Stimulated activated CD8-positive, alpha-beta memory T cell treated with anti-CD3 and anti-CD28 coated beads, Interleukin-2, amount 100 ng/mL, for 48 hours (primary cell): ENCODE results near the gene HGFAC.

ENCODE experiments used
- DNase-seq, 2 donors: peaks; one replicate each; pipeline ENCODE4 v3.0.0-alpha.2; 2020; ENCODE audit warnings: low read depth in 2 of 2

Gene HGFAC

DNA sequence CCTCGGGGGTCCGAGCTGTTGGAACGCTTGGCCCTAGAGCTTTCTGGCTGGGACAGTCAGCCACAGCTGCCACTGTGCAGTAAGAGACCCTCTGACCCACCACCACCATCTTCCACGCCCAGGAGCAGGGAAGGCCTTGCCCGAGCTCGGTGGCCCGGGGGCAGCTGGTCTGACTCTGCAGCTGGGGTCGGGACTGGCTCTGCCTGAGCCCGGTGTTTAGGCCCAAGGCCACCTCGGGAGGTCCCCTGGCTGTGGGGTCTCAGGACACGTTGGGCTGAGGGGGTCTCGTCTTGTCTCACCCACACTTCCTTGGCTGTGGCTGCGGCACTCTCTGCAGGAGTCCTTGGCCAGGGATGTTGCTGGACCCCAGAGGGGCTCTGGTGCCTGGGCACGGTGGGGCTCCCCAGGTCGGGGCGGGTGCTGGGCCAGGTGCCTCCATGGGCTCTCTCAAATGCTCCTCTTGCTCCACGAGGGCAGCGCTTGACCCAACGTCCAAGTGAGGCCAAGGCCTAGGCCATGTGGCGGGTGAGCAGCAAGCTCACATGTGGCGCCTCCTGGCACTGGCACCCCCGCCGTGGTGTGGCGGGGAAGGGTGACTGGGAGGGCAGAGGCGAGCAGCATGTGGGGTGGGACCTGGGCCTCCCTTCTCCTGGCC is 44.2 kb downstream of the HGFAC start:
- DNase-seq: no peak

DNA sequence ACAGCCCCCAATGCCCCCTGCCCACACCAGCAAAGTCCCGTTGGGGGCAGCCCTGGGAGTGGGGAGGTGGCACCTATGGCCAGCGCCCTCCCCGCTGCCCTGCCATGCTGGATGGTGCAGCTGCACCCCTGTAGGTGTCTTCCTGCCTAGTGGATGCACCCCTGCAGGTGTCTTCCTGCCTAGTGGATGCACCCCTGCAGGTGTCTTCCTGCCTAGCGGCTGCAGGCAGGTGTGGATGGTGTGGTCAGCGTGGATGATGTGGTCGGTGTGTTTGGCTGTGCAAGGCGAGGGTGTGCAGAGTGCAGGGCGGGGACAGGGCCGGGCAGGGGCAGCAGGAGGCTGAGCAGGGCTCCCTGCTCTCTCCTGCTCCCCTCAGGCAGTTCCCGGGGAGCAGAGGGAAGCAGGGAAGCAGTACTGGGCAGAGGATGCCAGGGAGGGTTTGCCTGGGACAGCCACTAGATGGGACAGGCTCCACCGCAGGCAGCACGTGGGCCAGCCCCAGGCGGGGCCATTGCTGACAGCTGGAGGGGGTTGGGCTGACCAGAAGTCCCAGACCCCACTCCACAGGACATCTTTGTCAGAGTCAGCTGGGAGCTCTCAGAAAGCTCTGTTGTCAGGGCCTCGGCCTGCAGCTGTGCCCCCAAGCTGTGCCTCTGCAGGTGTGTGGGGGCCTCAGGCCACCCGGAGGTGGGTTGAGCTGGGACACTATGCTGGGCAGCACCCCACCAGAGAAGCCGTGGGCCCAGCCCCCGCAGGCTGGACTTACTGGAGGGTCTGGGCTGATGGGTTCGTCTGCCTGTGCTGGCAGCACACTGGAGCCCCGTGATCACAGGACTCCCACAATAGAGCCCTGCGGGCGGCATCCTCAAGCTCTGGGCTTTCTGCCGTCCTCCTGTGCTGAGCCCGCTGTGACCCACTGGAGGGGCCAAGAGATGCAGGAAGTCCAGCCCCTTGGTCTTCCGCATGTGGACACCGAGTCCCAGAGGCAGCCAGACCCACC is 45.1 kb downstream of the HGFAC start:
- no peak for DNase-seq

DNA sequence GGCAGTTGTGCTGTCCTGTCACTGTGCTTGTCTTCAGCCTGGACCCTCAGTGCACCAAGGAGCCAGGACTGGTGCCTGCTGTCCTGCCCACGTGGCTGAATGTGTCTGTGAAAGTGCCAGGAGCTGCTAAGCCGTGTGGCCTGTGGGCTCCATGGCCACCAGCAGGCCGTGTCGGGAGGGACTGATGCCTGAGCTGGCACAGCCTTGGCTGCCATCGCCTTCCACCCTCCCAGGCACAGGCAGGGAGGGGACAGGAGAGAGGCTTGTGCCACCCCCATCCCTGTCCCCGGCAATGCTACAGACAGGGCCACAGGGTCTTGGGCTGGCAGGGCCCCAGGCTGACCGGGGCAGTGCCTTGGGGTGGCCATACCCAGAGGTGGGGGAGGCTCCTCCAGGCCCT is 46.1 kb downstream of the HGFAC start:
- DNase-seq: no peak

DNA sequence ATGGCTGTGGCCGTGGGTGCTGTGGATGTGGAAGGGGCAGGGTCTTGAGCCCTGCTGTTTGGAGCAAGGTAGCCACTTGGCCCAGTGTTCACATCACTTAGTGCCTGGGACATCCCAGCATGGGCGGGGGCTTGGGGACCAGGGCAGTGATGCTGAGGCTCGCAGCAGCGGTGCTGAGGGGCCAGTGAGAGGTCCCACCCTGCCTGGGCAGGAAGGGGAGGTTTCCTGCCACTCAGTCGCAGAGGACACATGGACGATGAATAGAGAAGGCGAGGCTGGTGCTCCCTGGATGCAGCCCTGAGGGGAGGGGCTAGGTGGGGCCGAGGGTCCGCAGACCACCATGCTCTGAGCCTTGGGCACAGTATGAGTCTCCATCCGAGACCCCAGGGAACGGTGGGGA is 47.1 kb downstream of the HGFAC start:
- DNase-seq: no peak

DNA sequence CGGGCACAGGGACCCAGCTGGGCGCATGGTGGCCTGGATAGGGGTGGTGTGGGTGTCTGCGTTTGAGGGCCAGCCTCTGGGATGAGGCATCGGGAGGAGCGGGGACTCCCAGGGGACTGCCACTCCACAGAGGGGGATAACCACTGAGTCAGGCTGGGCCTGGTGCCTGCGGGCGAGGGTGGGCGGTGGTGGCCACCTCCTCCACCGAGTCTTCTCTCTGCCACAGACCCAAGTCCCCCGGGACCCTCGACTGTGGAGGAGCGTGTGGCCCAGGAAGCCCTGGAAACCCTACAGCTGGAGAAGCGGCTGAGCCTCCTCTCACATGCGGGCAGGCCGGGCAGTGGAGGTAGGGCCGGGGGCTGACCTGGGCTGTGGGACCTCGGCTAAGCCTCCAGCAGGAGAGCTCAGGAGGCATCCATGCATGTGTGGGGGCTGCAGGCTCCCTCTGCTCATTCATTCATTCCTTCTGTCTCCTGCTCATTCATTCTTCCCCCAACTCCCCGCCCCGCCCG is 47.7 kb downstream of the HGFAC start:
- peak in 1 of 2 donors; percentile 20 for DNase-seq

DNA sequence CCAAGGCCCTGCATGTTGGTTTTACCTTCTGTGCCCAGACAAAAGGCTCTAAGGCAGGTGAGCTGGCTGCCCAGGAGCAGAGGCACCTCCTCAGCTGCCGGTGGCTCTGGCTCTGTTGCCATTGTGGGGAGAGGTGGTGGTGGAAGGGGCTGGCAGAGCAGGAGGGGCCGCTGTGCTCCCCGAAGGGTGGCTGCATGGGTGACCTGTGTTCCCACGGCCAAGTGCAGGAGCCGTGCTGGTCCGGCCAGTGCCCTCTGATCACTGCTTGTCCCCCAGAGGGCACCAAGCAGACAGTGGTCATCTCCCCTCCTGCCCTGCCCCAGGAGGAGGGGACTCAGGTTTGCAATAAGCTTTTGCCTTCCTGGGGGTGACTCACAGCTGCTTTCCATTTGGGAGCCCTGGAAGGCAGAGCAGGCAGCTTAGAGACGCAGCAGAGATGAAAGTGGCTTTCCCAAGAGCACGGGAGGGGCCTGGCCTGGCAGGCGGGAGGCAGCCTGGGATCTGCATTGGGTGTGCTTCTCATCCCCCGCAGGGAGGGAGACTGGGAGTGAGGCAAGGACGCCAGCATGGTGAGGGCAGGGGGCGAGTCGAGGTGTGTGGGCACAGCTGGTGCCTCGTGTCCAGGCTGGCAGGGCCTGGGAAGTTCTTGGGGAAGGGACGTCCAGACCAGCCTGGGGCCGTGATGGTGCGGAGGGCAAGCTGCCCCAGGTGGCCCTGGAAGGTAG is 50.1 kb downstream of the HGFAC start:
- DNase-seq: no peak

DNA sequence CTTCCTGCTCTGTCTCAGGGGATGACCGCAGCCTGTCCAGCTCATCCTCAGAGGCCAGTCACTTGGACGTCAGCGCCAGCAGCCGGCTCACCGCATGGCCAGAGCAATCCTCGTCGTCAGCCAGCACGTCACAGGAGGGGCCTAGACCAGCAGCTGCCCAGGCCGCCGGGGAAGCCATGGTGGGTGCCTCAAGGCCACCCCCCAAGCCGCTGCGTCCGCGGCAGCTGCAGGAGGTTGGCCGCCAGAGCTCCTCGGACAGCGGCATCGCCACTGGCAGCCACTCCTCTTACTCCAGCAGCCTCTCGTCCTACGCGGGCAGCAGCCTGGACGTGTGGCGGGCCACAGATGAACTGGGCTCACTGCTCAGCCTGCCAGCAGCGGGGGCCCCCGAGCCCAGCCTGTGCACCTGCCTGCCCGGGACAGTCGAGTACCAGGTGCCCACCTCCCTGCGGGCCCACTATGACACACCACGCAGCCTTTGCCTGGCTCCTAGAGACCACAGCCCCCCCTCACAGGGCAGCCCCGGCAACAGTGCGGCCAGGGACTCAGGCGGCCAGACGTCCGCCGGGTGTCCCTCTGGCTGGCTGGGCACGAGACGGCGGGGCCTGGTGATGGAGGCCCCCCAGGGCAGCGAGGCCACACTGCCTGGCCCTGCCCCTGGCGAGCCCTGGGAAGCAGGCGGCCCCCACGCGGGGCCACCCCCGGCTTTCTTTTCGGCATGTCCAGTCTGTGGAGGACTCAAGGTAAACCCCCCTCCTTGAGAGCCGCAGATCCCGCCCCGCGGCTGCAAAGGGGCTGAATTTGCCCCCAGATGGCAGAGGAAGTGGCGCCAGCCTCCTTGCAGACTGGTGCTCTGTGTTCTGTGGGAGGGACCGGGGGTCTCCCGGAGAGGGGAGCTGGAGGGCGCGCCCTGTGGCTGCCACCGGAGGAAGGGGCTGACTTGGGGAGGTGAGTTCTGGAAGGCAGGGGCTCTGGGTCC is 51.3 kb downstream of the HGFAC start:
- no peak for DNase-seq

DNA sequence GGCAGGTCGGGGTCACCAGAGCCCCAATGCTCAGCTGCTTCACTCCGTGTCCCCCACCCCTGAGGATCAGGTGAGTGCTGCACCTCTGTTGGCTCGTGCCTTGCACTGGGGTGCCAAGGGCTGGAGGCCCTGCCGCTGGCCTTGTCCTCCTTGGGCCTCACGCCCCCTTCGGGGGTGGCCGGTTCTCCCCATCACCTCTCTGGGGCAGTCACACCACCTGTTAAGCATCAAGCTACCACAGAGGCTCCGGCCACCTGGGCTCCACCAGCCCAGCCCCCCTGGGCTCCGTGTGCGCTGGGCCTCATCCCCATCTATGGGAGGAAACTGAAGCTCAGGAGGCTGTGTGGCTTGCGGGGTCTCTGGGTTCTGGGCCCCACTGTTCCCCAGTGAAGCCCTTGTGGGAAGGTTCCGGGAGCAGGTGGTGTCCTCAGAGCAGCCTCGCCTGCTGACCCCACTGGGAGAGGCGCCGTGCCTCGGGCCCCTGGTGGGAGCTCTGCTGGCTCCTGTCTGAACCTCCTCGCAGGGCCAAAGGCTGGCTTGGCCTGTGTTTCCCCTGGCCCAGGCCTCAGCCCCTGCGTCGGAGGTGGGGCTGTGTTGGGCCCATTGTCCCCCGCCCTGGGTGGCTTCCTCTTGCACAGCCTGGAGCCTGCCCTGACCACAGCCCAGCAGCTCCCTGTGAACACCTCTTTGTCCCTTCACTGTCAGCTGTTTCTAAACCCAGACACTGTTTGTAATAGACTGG is 52.1 kb downstream of the HGFAC start:
- no peak for DNase-seq

DNA sequence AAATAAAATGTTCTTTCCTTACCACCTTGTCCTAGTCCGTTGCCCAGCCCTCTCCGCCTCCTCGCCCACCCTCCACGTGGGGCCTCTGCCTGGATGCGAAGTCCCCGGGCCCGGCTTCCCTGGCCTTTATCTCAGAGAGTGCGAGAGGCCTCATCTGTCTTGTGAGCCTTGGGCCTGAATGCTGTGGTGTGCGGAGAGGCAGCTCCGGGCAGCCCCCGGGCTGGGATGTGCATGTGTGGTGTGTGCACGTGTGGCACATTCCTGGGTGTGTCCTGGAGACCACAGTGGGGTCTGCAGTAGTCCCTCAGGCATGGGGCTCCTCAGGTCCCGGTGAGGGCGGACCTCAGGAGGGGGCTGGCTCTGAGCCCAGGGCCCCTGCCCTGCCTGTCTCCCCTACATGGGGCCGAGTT is 52.7 kb downstream of the HGFAC start:
- DNase-seq: no peak

DNA sequence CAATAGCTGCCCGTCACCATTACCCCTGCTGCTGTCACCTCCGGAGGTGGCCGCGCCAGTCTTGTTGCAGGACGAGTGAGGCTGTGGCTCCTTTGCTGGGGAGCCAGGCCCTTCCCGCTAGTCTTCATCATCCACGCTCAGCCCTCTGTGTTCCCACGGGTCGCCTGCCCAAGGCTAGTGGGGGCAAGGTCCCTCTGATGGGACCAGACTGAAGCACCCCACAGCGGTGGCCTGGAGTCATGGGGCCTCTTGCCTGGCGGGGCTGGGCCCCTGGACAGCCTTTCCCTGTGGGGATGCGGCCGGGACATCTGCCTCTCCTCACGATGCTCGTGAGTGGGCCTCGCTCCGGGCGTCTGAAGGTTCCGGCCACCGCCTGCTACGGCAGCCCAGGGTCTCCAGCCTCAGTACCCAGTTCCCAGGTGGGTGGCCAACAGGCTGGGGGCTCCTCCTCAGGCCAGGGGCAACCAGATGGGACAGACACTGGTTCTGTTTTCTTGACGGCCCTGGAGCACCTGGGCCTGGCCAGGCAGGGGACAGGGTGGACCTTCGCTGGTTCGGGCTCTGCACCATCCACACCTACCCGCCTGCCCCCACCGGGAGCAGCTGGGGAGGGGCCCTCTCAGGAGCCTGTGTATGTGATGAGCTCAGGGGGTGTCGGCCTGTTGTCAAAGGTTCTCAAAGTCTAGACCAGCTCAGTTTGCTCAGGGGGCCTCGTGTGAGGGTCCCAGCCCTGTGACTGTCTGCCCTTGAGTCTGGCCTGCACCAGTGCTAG is 53.6 kb downstream of the HGFAC start:
- no peak for DNase-seq

DNA sequence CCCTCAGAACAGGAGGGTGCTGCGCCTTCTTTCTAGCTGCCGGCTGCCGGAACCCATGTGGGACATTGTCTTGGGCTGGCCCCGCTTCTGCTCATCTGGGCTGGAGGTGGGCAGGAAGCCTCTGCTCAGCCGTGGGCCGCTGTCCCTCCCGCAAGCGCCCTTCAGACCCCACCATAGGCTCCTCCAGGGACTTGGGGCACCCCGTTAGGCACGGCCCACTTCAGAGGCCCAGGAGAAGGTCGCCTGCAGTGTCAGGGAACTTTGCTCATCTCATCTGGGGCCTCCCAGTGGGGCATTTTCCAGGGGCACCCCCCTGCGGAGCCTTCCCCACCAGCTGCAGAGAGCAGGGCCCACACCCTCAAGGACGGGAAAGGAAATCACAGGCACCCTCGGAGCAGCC is 54.3 kb downstream of the HGFAC start:
- DNase-seq: no peak

DNA sequence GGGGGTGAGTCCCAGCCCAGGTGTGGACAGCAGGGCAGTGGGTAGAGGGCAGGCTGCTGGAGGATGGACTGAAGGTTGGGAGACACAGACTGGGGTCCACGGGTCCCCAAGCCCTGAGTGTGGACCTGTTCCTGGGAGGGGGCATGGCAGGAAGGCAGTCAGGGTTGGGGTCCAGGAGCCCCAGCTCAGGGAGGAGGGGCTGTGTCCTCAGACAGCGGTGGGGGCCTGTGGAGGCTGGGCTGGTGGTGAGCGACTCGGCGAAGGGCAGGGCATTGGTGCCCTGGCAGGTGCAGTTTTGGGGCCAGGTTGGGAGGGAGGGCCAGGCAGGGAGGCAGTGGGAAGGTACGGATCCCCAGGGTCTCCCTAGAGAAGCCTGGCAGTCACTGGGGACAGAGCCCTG is 55.3 kb downstream of the HGFAC start:
- DNase-seq: no peak

DNA sequence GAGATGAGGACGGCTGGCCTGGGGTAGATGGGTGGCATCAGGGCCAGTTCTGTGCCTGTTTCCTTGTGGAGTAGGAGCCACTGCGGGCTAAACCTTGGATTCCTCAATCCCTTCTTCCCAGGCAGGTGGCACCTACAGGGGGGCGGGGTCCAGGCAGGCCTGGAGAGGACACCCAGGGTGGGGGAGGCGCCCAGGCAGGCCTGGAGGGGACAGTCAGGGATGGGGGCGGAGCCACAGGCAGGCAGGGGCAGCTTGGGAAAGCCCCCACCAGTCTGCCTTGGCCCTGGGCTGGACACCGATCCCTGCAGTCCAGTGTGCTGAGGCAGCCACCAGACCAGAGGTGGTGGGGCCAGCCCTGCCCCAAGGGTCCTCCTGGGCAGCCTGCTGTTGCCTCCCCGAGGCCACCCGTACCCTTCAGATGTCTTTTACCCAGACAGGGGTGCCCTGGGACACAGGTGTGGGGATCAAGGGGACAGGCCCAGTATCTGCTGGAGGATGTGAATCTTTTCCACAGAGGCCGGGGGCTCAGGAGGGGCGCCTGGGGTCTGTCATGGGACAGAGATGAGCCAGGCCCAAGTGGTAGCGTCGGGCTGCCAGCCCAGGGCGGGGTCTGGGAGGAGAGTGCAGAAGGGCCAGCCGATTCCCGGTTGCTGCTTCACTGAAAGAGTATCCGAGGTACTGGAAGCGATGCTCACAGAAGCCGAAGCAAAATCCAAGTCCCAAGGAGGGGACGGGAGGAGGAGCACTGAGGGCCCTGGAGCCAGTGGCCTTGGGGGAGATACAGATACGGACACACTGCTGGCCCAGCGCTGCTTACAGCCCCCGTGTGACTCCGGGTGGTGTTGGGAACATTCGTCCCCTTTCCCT is 56.0 kb downstream of the HGFAC start:
- DNase-seq: no peak

DNA sequence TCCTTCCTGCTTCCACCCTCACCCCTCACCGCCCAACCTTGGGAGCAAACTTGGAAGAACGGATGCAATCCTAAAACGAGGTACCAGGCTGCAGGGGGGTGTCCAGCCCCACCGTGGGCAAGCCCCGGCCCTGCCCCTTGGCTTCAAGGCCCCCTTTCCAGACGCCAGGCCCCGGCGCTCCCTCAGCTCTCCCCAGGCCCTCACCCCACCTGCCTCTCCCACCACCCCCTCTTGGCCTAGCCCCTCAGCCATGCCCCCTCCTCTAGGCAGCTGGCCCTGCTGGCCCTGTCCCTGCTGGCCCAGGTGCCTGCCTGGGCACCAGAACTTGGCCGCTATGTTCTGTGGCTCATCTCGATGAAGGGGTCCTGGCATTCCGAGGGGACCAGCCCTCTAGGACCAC is 56.6 kb downstream of the HGFAC start:
- no peak for DNase-seq
